Smooth muscle cell (in vitro differentiated cells): ENCODE data around the gene AFG1L. TPM values are rescaled to one million over a fixed set of nuclear protein-coding genes. Genes with fewer than 3 reads are reported as not detected.

ENCODE experiments used
- DNase-seq: peaks from one replicate; lab custom pipeline; 2025; ENCODE audit not compliant: unreplicated experiment; lab: John Stamatoyannopoulos, UW
- H2AFZ ChIP-seq: fragments of 200-600 bp; sonication (generic); 2 replicates; pipeline ENCODE4 v1.6.0; 2016; ENCODE audit warnings: antibody characterized with exemption, low read depth, mild to moderate bottlenecking
- H3F3A ChIP-seq: fragments of 200-600 bp; sonication (generic); 2 replicates; pipeline ENCODE4 v1.6.0; 2017; ENCODE audit warnings: antibody characterized with exemption, low read depth
- H3K27ac ChIP-seq: fragments of 200-600 bp; sonication (generic); 2 replicates; pipeline ENCODE4 v1.5.1; 2016; ENCODE audit warnings: low read depth, mild to moderate bottlenecking
- H3K27me3 ChIP-seq: fragments of 200-600 bp; sonication (generic); 2 replicates; pipeline ENCODE4 v1.6.1; 2016; ENCODE audit warnings: low read depth, mild to moderate bottlenecking
- H3K36me3 ChIP-seq: fragments of 200-600 bp; sonication (generic); 2 replicates; pipeline ENCODE4 v1.5.1; 2016; ENCODE audit warnings: low read depth
- H3K4me1 ChIP-seq: fragments of 200-600 bp; sonication (generic); 2 replicates; pipeline ENCODE4 v1.5.1; 2016; ENCODE audit warnings: low read depth
- H3K4me2 ChIP-seq: fragments of 200-600 bp; sonication (generic); 2 replicates; pipeline ENCODE4 v1.6.0; 2016; ENCODE audit warnings: mild to moderate bottlenecking
- H3K4me3 ChIP-seq: fragments of 200-600 bp; sonication (generic); 2 replicates; pipeline ENCODE4 v1.5.1; 2016; ENCODE audit warnings: mild to moderate bottlenecking
- H3K79me2 ChIP-seq: fragments of 200-600 bp; sonication (generic); 2 replicates; pipeline ENCODE4 v1.6.0; 2016; ENCODE audit warnings: low read depth, mild to moderate bottlenecking
- H3K9ac ChIP-seq: fragments of 200-600 bp; sonication (generic); 2 replicates; pipeline ENCODE4 v1.6.0; 2016; ENCODE audit warnings: low read depth
- H3K9me3 ChIP-seq: fragments of 200-600 bp; sonication (generic); replicated peaks from 2 replicates; pipeline ENCODE4 v1.5.1; 2016; ENCODE audit warnings: low read depth
- H4K20me1 ChIP-seq: fragments of 200-600 bp; sonication (generic); 2 replicates; pipeline ENCODE4 v1.6.0; 2016; ENCODE audit warnings: low read depth
- WGBS: methylation state at CpG from one replicate; pipeline ENCODE4 v1.1.7; 2016; ENCODE audit warnings: low lambda C conversion rate; 5-methylcytosine and 5-hydroxymethylcytosine counted together
- polyA plus RNA-seq: library from polyadenylated mRNA; unstranded; fragments of >200 nt; fragmentation: Nextera tagmentation; extraction: Ambion mirVana; gene quantifications from 2 replicates; pipeline ENCODE4 v1.2.1, GENCODE V29; 2016
- total RNA-seq: library from RNA; depleted of rRNA; stranded (reverse); fragments of >200 nt; gene quantifications from 2 replicates; pipeline ENCODE4 v1.2.3, GENCODE V29; 2014
- TF ChIP-seq, protein P1 (sequence below): fragments of 200-600 bp; sonication (generic); IDR thresholded peaks from 2 replicates; pipeline ENCODE4 v1.5.1; 2017; ENCODE audit warnings: borderline replicate concordance, mild to moderate bottlenecking, antibody characterized with exemption; ENCODE audit not compliant: insufficient read depth, poor library complexity, severe bottlenecking

Gene AFG1L
- total and polyA plus RNA-seq, 2 experiments from 2014 or later: 4.0 to 5.7 TPM

DNA sequence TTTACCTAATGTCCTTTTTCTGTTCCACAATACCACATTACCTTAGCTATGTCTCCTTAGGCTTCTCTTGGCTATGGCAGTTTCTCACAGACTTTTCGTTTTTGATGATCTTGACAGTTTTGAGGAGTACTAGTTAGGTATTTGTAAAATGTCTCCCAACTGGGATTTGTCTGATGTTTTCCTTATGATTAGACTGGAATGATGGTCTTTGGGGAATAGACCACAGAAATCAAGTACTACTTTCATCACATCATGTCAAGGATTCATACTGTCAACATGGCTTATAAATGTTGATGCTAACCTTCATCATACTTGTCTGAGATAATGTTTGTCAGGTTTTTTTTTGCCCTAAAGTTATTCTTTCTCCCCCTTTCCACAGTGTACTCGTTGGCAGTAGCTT lies 187.7 kb downstream of the AFG1L start:
- 73% methylated on average over 2 of the region's 2 CpGs for WGBS
- no peak overlapping the region for H3K27ac ChIP-seq
- no peak for DNase-seq

DNA sequence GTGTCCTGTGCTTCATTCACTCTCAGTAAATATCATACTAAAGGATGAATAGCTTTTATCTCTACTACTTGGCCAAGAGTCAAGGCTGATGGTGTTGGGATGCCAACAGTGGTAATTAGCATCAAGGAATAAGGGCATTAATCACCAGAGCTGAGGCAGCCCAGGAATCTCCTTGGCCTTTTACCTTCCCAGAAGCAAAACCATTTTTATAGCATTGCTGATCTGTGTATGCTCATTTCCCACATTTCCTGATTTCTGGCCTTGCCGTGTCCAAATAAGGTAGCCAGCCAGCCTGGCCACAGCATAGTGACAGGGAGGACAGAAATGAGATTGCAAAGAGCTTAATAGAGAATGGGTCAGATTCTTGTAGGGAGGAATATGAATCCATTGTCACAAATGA lies 189.2 kb downstream of the AFG1L start:
- H3K4me1 ChIP-seq: no peaks in the 10 kb centered on the region
- H3K36me3 ChIP-seq: no peaks in the 10 kb centered on the region
- no peak overlapping the region for H2AFZ ChIP-seq
- H3K9ac ChIP-seq: no peak overlapping the region
- TF ChIP-seq, protein P1, sequence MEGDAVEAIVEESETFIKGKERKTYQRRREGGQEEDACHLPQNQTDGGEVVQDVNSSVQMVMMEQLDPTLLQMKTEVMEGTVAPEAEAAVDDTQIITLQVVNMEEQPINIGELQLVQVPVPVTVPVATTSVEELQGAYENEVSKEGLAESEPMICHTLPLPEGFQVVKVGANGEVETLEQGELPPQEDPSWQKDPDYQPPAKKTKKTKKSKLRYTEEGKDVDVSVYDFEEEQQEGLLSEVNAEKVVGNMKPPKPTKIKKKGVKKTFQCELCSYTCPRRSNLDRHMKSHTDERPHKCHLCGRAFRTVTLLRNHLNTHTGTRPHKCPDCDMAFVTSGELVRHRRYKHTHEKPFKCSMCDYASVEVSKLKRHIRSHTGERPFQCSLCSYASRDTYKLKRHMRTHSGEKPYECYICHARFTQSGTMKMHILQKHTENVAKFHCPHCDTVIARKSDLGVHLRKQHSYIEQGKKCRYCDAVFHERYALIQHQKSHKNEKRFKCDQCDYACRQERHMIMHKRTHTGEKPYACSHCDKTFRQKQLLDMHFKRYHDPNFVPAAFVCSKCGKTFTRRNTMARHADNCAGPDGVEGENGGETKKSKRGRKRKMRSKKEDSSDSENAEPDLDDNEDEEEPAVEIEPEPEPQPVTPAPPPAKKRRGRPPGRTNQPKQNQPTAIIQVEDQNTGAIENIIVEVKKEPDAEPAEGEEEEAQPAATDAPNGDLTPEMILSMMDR: no peak
- no peak overlapping the region for H3K4me2 ChIP-seq
- H3K9me3 ChIP-seq: no peaks in the 10 kb centered on the region
- H3F3A ChIP-seq: no peaks in the 10 kb centered on the region
- 76% methylated on average over 1 of the region's 1 CpG for WGBS
- H3K4me3 ChIP-seq: no peak overlapping the region
- H3K79me2 ChIP-seq: no peaks in the 10 kb centered on the region
- DNase-seq: no peak
- no peaks in the 10 kb centered on the region for H4K20me1 ChIP-seq
- no peaks in the 10 kb centered on the region for H3K27me3 ChIP-seq
- H3K27ac ChIP-seq: no peak overlapping the region

More for the DNA sequence above, 187.7 kb downstream of the AFG1L start:
- no peaks in the 10 kb centered on the region for H3K36me3 ChIP-seq
- H3K9ac ChIP-seq: no peak overlapping the region
- H2AFZ ChIP-seq: no peak overlapping the region
- no peak overlapping the region for H3K4me2 ChIP-seq
- H3K4me1 ChIP-seq: no peaks in the 10 kb centered on the region
- no peaks in the 10 kb centered on the region for H3K9me3 ChIP-seq
- no peaks in the 10 kb centered on the region for H4K20me1 ChIP-seq
- no peaks in the 10 kb centered on the region for H3K79me2 ChIP-seq
- TF ChIP-seq, protein P1: no peak
- no peak overlapping the region for H3K4me3 ChIP-seq
- H3F3A ChIP-seq: no peaks in the 10 kb centered on the region
- H3K27me3 ChIP-seq: no peaks in the 10 kb centered on the region

DNA sequence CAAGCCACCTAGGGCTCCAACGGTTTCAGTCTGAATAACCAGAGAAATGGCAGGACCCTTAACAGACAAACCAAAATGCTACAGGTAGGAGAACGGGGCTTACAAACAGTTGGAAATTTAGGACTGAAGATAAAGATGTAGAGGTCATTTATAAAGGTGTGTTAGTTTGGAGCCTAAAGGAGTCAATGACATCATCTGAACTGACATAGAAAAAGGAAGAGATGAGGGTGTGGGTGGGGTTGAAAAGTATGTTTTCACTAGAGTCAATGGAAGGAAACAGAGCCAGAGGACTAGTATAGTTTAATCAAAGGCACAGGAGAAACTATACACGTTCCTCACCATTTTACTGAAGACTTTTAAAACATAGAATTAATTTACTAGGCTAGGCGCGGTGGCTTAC lies 194.8 kb downstream of the AFG1L start:
- no peaks in the 10 kb centered on the region for H3F3A ChIP-seq
- H3K9me3 ChIP-seq: no peaks in the 10 kb centered on the region

More for the DNA sequence above, 194.8 kb downstream of the AFG1L start:
- no peaks in the 10 kb centered on the region for H3K27me3 ChIP-seq
- H3K4me1 ChIP-seq: no peaks in the 10 kb centered on the region
- WGBS: 96% methylated on average over 5 of the region's 5 CpGs
- TF ChIP-seq, protein P1: no peak
- no peak overlapping the region for H3K4me2 ChIP-seq
- H3K27ac ChIP-seq: no peak overlapping the region
- H3K4me3 ChIP-seq: no peak overlapping the region
- H3K79me2 ChIP-seq: no peaks in the 10 kb centered on the region
- H3K36me3 ChIP-seq: no peaks in the 10 kb centered on the region
- H3K9ac ChIP-seq: no peak overlapping the region
- H4K20me1 ChIP-seq: no peaks in the 10 kb centered on the region
- no peak overlapping the region for H2AFZ ChIP-seq
- DNase-seq: no peak
